HCT116 (cell line): Measurements from ENCODE around the gene IGFALS. TPM values are rescaled to one million over a fixed set of nuclear protein-coding genes. Genes with fewer than 3 reads are reported as not detected.

ENCODE experiments used
- ATAC-seq: fragments of 200-7000 bp; cut with Tn5 transposase; 2 replicates; pipeline ENCODE4 v1.9.1; 2020; ENCODE audit warnings: mild to moderate bottlenecking, moderate library complexity
- BruUV-seq: library from RNA; stranded (reverse); fragments of 400-500 nt; replicated peaks from 2 replicates; lab custom pipeline; 2021; lab: Mats Ljungman, UMichigan
- CTCF ChIA-PET: fragments of 300-600 bp; sonication (Branson Sonifier 250); formaldehyde crosslinking; loops from one replicate; lab custom pipeline; 2021; ENCODE audit warnings: antibody characterized with exemption; lab: Charles Lee
- POLR2A ChIA-PET: fragments of 300-600, 350-600 bp; sonication (Branson Sonifier 250); formaldehyde crosslinking; loops from one replicate; lab custom pipeline; 2021; ENCODE audit warnings: antibody characterized with exemption; lab: Charles Lee
- RAD21 ChIA-PET, 2 experiments: fragments of 300-600 bp; sonication (Branson Sonifier 250); formaldehyde crosslinking; loops; one replicate each; lab custom pipeline; 2023; ENCODE audit warnings: low total read pairs in 2 of 2; ENCODE audit not compliant: uncharacterized antibody in 2 of 2, unreplicated experiment in 2 of 2, low non-redundant PET in 1 of 2; lab: Charles Lee
- DNase-seq: peaks from one replicate; pipeline ENCODE4 v3.0.0-alpha.2; 2010; ENCODE audit warnings: low read depth, low spot score
- H2AFZ ChIP-seq: fragments of 200-600 bp; shearing (Covaris generic), sonication (generic); 2 replicates; pipeline ENCODE4 v1.6.1; 2017; ENCODE audit warnings: low read depth, mixed run types, mixed read lengths, antibody characterized with exemption, low read length; ENCODE audit not compliant: poor library complexity, severe bottlenecking
- H3K27ac ChIP-seq: 2 replicates; pipeline ENCODE4 v1.5.1; 2012; ENCODE audit warnings: low read depth, low read length
- H3K27me3 ChIP-seq: fragments of 200-600 bp; sonication (generic); 2 replicates; pipeline ENCODE4 v1.6.1; 2016; ENCODE audit warnings: mixed run types, low read length, mixed read lengths; ENCODE audit not compliant: insufficient read depth
- H3K36me3 ChIP-seq, 2 experiments: fragments of 200-500 bp in 1 of 2; fragments of 200-600 bp in 1 of 2; sonication (Bioruptor generic) in 1 of 2; sonication (generic) in 1 of 2; 2 replicates each; pipeline versions ENCODE4 v1.5.1 to v1.6.1; 2014 to 2016; ENCODE audit warnings: low read length in 2 of 2, inconsistent platforms in 1 of 2, mixed read lengths in 1 of 2, mixed run types in 1 of 2; ENCODE audit not compliant: insufficient read depth in 2 of 2, control insufficient read depth in 1 of 2
- H3K4me1 ChIP-seq, 2 experiments: fragments of 200-600 bp in 1 of 2; sonication (generic) in 1 of 2; 2 replicates each; pipeline versions ENCODE4 v1.5.1 to v1.6.1; 2012 to 2017; ENCODE audit warnings: low read length in 2 of 2, inconsistent platforms in 1 of 2, mild to moderate bottlenecking in 1 of 2, mixed read lengths in 1 of 2, mixed run types in 1 of 2, moderate library complexity in 1 of 2; ENCODE audit not compliant: insufficient read depth in 2 of 2, control insufficient read depth in 1 of 2
- H3K4me2 ChIP-seq: fragments of 200-600 bp; sonication (generic); 2 replicates; pipeline ENCODE4 v1.6.1; 2017; ENCODE audit warnings: mixed run types, low read length, mixed read lengths
- H3K4me3 ChIP-seq, 2 experiments: fragments of 200-600 bp in 1 of 2; sonication (generic) in 1 of 2; replicated peaks in 1 of 2; 2 replicates each; pipeline ENCODE4 v1.5.1; 2011 to 2016; ENCODE audit warnings: low read length in 2 of 2, control low read depth in 1 of 2, low read depth in 1 of 2, mild to moderate bottlenecking in 1 of 2, mixed read lengths in 1 of 2, mixed run types in 1 of 2
- H3K79me2 ChIP-seq: fragments of 200-600 bp; sonication (generic); 2 replicates; pipeline ENCODE4 v1.6.1; 2017; ENCODE audit warnings: mild to moderate bottlenecking, mixed run types, low read length, moderate library complexity, mixed read lengths; ENCODE audit not compliant: insufficient read depth
- H3K9ac ChIP-seq: fragments of 200-600 bp; sonication (generic); 2 replicates; pipeline ENCODE4 v1.6.1; 2016; ENCODE audit warnings: low read length, mixed read lengths
- H3K9me2 ChIP-seq: fragments of 200-600 bp; sonication (generic), shearing (Covaris generic); 2 replicates; pipeline ENCODE4 v1.6.1; 2017; ENCODE audit warnings: mixed run types, mild to moderate bottlenecking, moderate library complexity; ENCODE audit not compliant: insufficient read depth
- H3K9me3 ChIP-seq, 2 experiments: fragments of 200-500 bp in 1 of 2; fragments of 200-600 bp in 1 of 2; sonication (Bioruptor generic) in 1 of 2; sonication (generic) in 1 of 2; 2 replicates each; pipeline ENCODE4 v1.6.1; 2014 to 2017; ENCODE audit warnings: low read length in 2 of 2, mixed read lengths in 2 of 2, inconsistent platforms in 1 of 2, low read depth in 1 of 2, mild to moderate bottlenecking in 1 of 2, mixed run types in 1 of 2, moderate library complexity in 1 of 2; ENCODE audit not compliant: control insufficient read depth in 1 of 2, insufficient read depth in 1 of 2
- H4K20me1 ChIP-seq: fragments of 200-600 bp; sonication (generic), shearing (Covaris generic); 2 replicates; pipeline ENCODE4 v1.6.1; 2017; ENCODE audit warnings: mixed run types, mild to moderate bottlenecking, moderate library complexity; ENCODE audit not compliant: insufficient read depth
- ELF1 ChIP-seq: IDR thresholded peaks from 2 replicates; pipeline ENCODE4 v1.6.1; 2012; ENCODE audit warnings: low read depth, borderline replicate concordance
- EZH2 ChIP-seq: fragments of 200-600 bp; sonication (generic); IDR thresholded peaks from 2 replicates; pipeline ENCODE4 v1.6.1; 2017; ENCODE audit warnings: antibody characterized with exemption, mixed run types
- EZH2phosphoT487 ChIP-seq: fragments of 200-600 bp; IDR thresholded peaks from 2 replicates; pipeline ENCODE4 v1.6.1; 2018; ENCODE audit warnings: antibody characterized with exemption, borderline replicate concordance
- FOSL1 ChIP-seq: IDR thresholded peaks from 2 replicates; pipeline ENCODE4 v1.6.1; 2012; ENCODE audit warnings: low read depth
- JUND ChIP-seq: IDR thresholded peaks from 2 replicates; pipeline ENCODE4 v1.6.1; 2012
- POLR2A ChIP-seq: IDR thresholded peaks from 2 replicates; pipeline ENCODE4 v1.7.0; 2011; ENCODE audit warnings: borderline replicate concordance; ENCODE audit not compliant: insufficient read depth, insufficient read length; ENCODE audit errors: extremely low read depth
- REST ChIP-seq: IDR thresholded peaks from 2 replicates; pipeline ENCODE4 v1.6.1; 2012; ENCODE audit warnings: low read depth
- SIN3A ChIP-seq: IDR thresholded peaks from 2 replicates; pipeline ENCODE4 v1.6.1; 2012; ENCODE audit warnings: low read depth
- SP1 ChIP-seq: IDR thresholded peaks from 2 replicates; pipeline ENCODE4 v1.6.1; 2012; ENCODE audit warnings: low read depth
- SRF ChIP-seq: IDR thresholded peaks from 2 replicates; pipeline ENCODE4 v1.6.1; 2012; ENCODE audit warnings: low read depth
- TCF7L2 ChIP-seq: IDR thresholded peaks from 2 replicates; pipeline ENCODE4 v1.7.0; 2011; ENCODE audit warnings: borderline replicate concordance, inconsistent platforms; ENCODE audit not compliant: insufficient read depth, insufficient read length; ENCODE audit errors: extremely low read depth
- YY1 ChIP-seq: IDR thresholded peaks from 2 replicates; pipeline ENCODE4 v1.6.1; 2011; ENCODE audit warnings: low read length, low read depth, moderate library complexity, mild to moderate bottlenecking; ENCODE audit not compliant: insufficient replicate concordance; ENCODE audit errors: extremely low read depth
- intact Hi-C: fragments of 100-400 bp; cut with micrococcal nuclease; formaldehyde crosslinking; loops from 2 replicates; pipeline ENCODE4 v1.10.0; 2022
- total RNA-seq: library from RNA; stranded (reverse); gene quantifications from one replicate; pipeline ENCODE4 v1.2.1, GENCODE V29; 2021; ENCODE audit not compliant: unreplicated experiment

IGFALS gene
- total RNA-seq, 1 experiment from 2014 or later: 0.10 TPM

- DNase-seq (no peak), ATAC-seq (no peak)
- Histone ChIP-seq H3K9ac (no peak overlapping the region), H3K36me3 (peaks cover 7 to 20% of the 10 kb centered on the region in 2 experiments; a peak in 3 of 4 replicates), H3K27me3 (no peaks in the 10 kb centered on the region), H3K4me1 (no peaks in the 10 kb centered on the region), H3K4me3 (no peak overlapping the region), H3K9me2 (no peaks in the 10 kb centered on the region), H3K27ac (no peak overlapping the region), H3K79me2 (no peaks in the 10 kb centered on the region), H4K20me1 (no peaks in the 10 kb centered on the region), H3K9me3 (no peaks in the 10 kb centered on the region), H3K4me2 (no peak overlapping the region), H2AFZ (no peak overlapping the region)
- ChIA-PET RAD21 (no interaction called here), CTCF (no interaction called here), POLR2A (no interaction called here)
- no TSS peak for BruUV-seq
- intact Hi-C loops: no loop called here
- no peak for TF ChIP-seq EZH2
- no peak for TF ChIP-seq ELF1
- TF ChIP-seq SP1: no peak
- no peak for TF ChIP-seq JUND
- no peak for TF ChIP-seq REST
- no peak for TF ChIP-seq POLR2A
- no peak for TF ChIP-seq SIN3A
Observed at GRCh38 chr16:1752853-1753252, 40.7 kb downstream of the IGFALS start.

GRCh38 chr16:1751946-1752345 is 41.6 kb downstream of the IGFALS start:
- H3K27me3 ChIP-seq: no peaks in the 10 kb centered on the region
- H3K9me2 ChIP-seq: no peaks in the 10 kb centered on the region
- no peaks in the 10 kb centered on the region for H3K4me1 ChIP-seq
- no peak overlapping the region for H3K27ac ChIP-seq
- BruUV-seq: no TSS peak
- no peak for DNase-seq
- no peak overlapping the region for H3K4me2 ChIP-seq
- no peaks in the 10 kb centered on the region for H4K20me1 ChIP-seq
- ChIA-PET CTCF (no interaction called here), POLR2A (no interaction called here), RAD21 (no interaction called here)
- H3K9me3 ChIP-seq: no peaks in the 10 kb centered on the region
- H3K79me2 ChIP-seq: no peaks in the 10 kb centered on the region
- no peak overlapping the region for H3K9ac ChIP-seq
- intact Hi-C loops: no loop called here
- peaks cover 10 to 20% of the 10 kb centered on the region in 2 experiments; a peak in 3 of 4 replicates for H3K36me3 ChIP-seq
- no peak overlapping the region for H3K4me3 ChIP-seq
- ATAC-seq: no peak
- H2AFZ ChIP-seq: no peak overlapping the region
- no peak for TF ChIP-seq SRF
- TF ChIP-seq POLR2A: no peak
- no peak for TF ChIP-seq YY1
- TF ChIP-seq REST: no peak
- no peak for TF ChIP-seq EZH2
- no peak for TF ChIP-seq ELF1
- TF ChIP-seq JUND: no peak
- TF ChIP-seq TCF7L2: no peak
- TF ChIP-seq EZH2phosphoT487: no peak
- no peak for TF ChIP-seq FOSL1
- no peak for TF ChIP-seq SP1
